Measurements from ENCODE around the gene CHCHD4. TPM values are rescaled to one million over a fixed set of nuclear protein-coding genes. Genes with fewer than 3 reads are reported as not detected.

CHCHD4 gene
- total and polyA plus RNA-seq, 2 of the 8 experiments (the other 6 are each of a cell fraction or from before 2014, with no cell fraction given): 15.0 to 22.3 TPM

GRCh38 chr3:14162178-14162577 lies 37.5 kb upstream of the CHCHD4 start:
- Histone ChIP-seq H4K5ac (ENCODE audit: insufficient read length, low read depth, low read length) (no peak overlapping the region), H3K4me2 (ENCODE audit: insufficient read depth in 1 of 2, low read depth in 2 of 2, low read length in 2 of 2) (no peak overlapping the region), H3K79me1 (ENCODE audit: low read depth, low read length) (no peaks in the 10 kb centered on the region), H2BK15ac (ENCODE audit: low read length) (no peak overlapping the region), H2AK5ac (ENCODE audit: low read depth, low read length) (no peak overlapping the region), H3K23me2 (ENCODE audit: low read depth, low read length) (no peaks in the 10 kb centered on the region), H3K56ac (replicated peaks; ENCODE audit: insufficient read length, low read depth, low read length) (no peak overlapping the region), H3K27me3 (replicated peaks in 1 of 4; ENCODE audit: control insufficient read depth in 3 of 4, extremely low read depth in 1 of 4, insufficient read depth in 3 of 4, low read length in 3 of 4) (no peaks in the 10 kb centered on the region), H3K36me3 (ENCODE audit: control insufficient read depth in 2 of 4, insufficient read depth in 4 of 4, low read length in 3 of 4) (peaks cover 24 to 86% (median 57%) of the 10 kb centered on the region in 4 experiments), H2AFZ (ENCODE audit: low read length) (no peak overlapping the region), H3K79me2 (ENCODE audit: control insufficient read depth in 1 of 2, insufficient read depth in 2 of 2, low read length in 2 of 2) (no peaks in the 10 kb centered on the region), H2BK5ac (ENCODE audit: low read depth, low read length) (no peak overlapping the region), H3K27ac (ENCODE audit: low read depth, low read length) (no peak overlapping the region), H4K20me1 (replicated peaks in 1 of 2; ENCODE audit: control insufficient read depth in 1 of 2, insufficient read depth in 2 of 2, low read length in 2 of 2) (peaks cover 2% of the 10 kb centered on the region in 2 experiments), H3K9ac (replicated peaks in 1 of 4; ENCODE audit: extremely low read depth in 1 of 4, low read depth in 3 of 4, low read length in 3 of 4) (no peak overlapping the region), H3K23ac (ENCODE audit: insufficient read length) (no peak overlapping the region), H3K18ac (ENCODE audit: extremely low read depth, low read length) (no peak overlapping the region), H3K9me3 (ENCODE audit: insufficient read depth in 2 of 2, low read depth in 1 of 2, low read length in 1 of 2) (no peaks in the 10 kb centered on the region), H4K91ac (replicated peaks; ENCODE audit: insufficient read length, low read length) (no peak overlapping the region), H3K14ac (ENCODE audit: insufficient read length) (no peak overlapping the region), H2BK20ac (ENCODE audit: low read length) (no peak overlapping the region), H4K8ac (ENCODE audit: extremely low read depth, insufficient read depth, low read length) (no peak overlapping the region), H2BK120ac (replicated peaks; ENCODE audit: low read depth, low read length) (no peak overlapping the region), H3K4me1 (replicated peaks in 1 of 4; ENCODE audit: control insufficient read depth in 3 of 4, insufficient read depth in 4 of 4, low read length in 3 of 4) (no peaks in the 10 kb centered on the region), H2BK12ac (ENCODE audit: low read depth, low read length) (no peak overlapping the region), H3K4me3 (ENCODE audit: extremely low read depth in 1 of 4, insufficient read depth in 2 of 4, low read depth in 3 of 4, low read length in 4 of 4) (no peak overlapping the region), H3K4ac (replicated peaks; ENCODE audit: insufficient read length, low read depth, low read length) (no peak overlapping the region)
- WGBS, 2 experiments (ENCODE audit: extremely low coverage in 1 of 2, insufficient coverage in 1 of 2, insufficient read length in 1 of 2, insufficient replicate concordance in 2 of 2, low coverage in 1 of 2, low lambda C conversion rate in 2 of 2, missing lambda C conversion rate in 1 of 2): 92% methylated on average over 2 of the region's 2 CpGs; no CpG with 5 or more reads in 1 of the 2 experiments
- no peak for FAIRE-seq
- no peak for DNase-seq (ENCODE audit: low read depth in 1 of 2, low spot score in 2 of 2)
- CTCF ChIA-PET (ENCODE audit: partially characterized antibody): interaction anchor here (0.6 to 0.9 kb wide), 2 partner anchors 14 to 16 kb away, joined by 3 to 5 read pairs; no protein-coding TSS in a partner anchor
- TF ChIP-seq JUND (IDR thresholded peaks at IDR 0.05; ENCODE audit: low read length) (no peak), CEBPB (IDR thresholded peaks at IDR 0.05; ENCODE audit: low read depth, low read length) (0 out of 2 replicates have a peak, but pooled peaks have one; percentile 27)
- POLR2A ChIA-PET (ENCODE audit: partially characterized antibody): interaction anchor here (1.1 kb wide), 1 partner anchor 71 kb away, joined by 4 read pairs; no protein-coding TSS in a partner anchor

Measured in H1 (cell line).